H1 (cell line): ENCODE measurements around the gene CASKIN2. TPM values are rescaled to one million over a fixed set of nuclear protein-coding genes. Genes with fewer than 3 reads are reported as not detected.

Source experiments
- CTCF ChIA-PET: fragments of 300-600 bp; sonication (Branson Sonifier 250); formaldehyde crosslinking; loops from one replicate; lab custom pipeline; 2021; ENCODE audit not compliant: partially characterized antibody; lab: Charles Lee
- POLR2A ChIA-PET: fragments of 300-600 bp; sonication (Branson Sonifier 250); formaldehyde crosslinking; loops from one replicate; lab custom pipeline; 2021; ENCODE audit warnings: inconsistent platforms; ENCODE audit not compliant: partially characterized antibody; lab: Charles Lee
- DNase-seq, 2 experiments: peaks; one replicate each; pipeline versions ENCODE4 v3.0.0 to v3.0.0-alpha.2; 2010 to 2022; ENCODE audit warnings: low spot score in 2 of 2, low read depth in 1 of 2, mixed read lengths in 1 of 2
- FAIRE-seq: peaks from 2 replicates; lab custom pipeline; 2011; peaks lifted over from hg19 to GRCh38; lab: Jason Lieb, UNC
- H2AFZ ChIP-seq: 2 replicates; pipeline ENCODE4 v1.8.1; 2012; ENCODE audit warnings: low read length, inconsistent platforms
- H2AK5ac ChIP-seq: 2 replicates; pipeline ENCODE4 v1.6.1; 2013; ENCODE audit warnings: low read depth, low read length
- H2BK120ac ChIP-seq: replicated peaks from 2 replicates; pipeline ENCODE3; 2013; ENCODE audit warnings: low read depth, low read length, inconsistent platforms
- H2BK12ac ChIP-seq: 2 replicates; pipeline ENCODE4 v1.6.1; 2013; ENCODE audit warnings: low read depth, low read length
- H2BK15ac ChIP-seq: 2 replicates; pipeline ENCODE4 v1.6.1; 2013; ENCODE audit warnings: low read length
- H2BK20ac ChIP-seq: 2 replicates; pipeline ENCODE4 v1.6.1; 2013; ENCODE audit warnings: low read length
- H2BK5ac ChIP-seq: 2 replicates; pipeline ENCODE4 v1.6.1; 2013; ENCODE audit warnings: low read depth, low read length
- H3K14ac ChIP-seq: 2 replicates; pipeline ENCODE4 v1.6.1; 2013; ENCODE audit warnings: inconsistent platforms; ENCODE audit not compliant: insufficient read length
- H3K18ac ChIP-seq: 2 replicates; pipeline ENCODE4 v1.6.1; 2013; ENCODE audit warnings: low read length; ENCODE audit errors: extremely low read depth
- H3K23ac ChIP-seq: 2 replicates; pipeline ENCODE4 v1.6.1; 2013; ENCODE audit warnings: inconsistent platforms; ENCODE audit not compliant: insufficient read length
- H3K23me2 ChIP-seq: 2 replicates; pipeline ENCODE4 v1.6.1; 2013; ENCODE audit warnings: low read depth, low read length
- H3K27ac ChIP-seq: 2 replicates; pipeline ENCODE4 v1.6.1; 2011; ENCODE audit warnings: low read depth, low read length, inconsistent platforms
- H3K27me3 ChIP-seq, 4 experiments: replicated peaks in 1 of 4; 1 replicate in 1 of 4; 2 replicates in 3 of 4; pipeline versions ENCODE4 v1.6.1 to v1.8.1; 2011 to 2013; ENCODE audit warnings: low read length in 3 of 4, mild to moderate bottlenecking in 3 of 4, inconsistent platforms in 2 of 4, mixed read lengths in 2 of 4, moderate library complexity in 1 of 4; ENCODE audit not compliant: control insufficient read depth in 3 of 4, insufficient read depth in 3 of 4; ENCODE audit errors: extremely low read depth in 1 of 4
- H3K36me3 ChIP-seq, 4 experiments: 2 replicates each; pipeline versions ENCODE4 v1.6.1 to v1.8.1; 2011 to 2013; ENCODE audit warnings: mild to moderate bottlenecking in 4 of 4, low read length in 3 of 4, moderate library complexity in 2 of 4, control low read depth in 1 of 4, inconsistent platforms in 1 of 4; ENCODE audit not compliant: insufficient read depth in 4 of 4, control insufficient read depth in 2 of 4
- H3K4ac ChIP-seq: replicated peaks from 2 replicates; pipeline ENCODE3; 2013; ENCODE audit warnings: low read length, low read depth, mixed read lengths, inconsistent platforms; ENCODE audit not compliant: insufficient read length
- H3K4me1 ChIP-seq, 4 experiments: replicated peaks in 1 of 4; 1 replicate in 1 of 4; 2 replicates in 3 of 4; pipeline versions ENCODE4 v1.6.1 to v1.8.1; 2011 to 2013; ENCODE audit warnings: low read length in 3 of 4, inconsistent platforms in 2 of 4, mixed read lengths in 1 of 4; ENCODE audit not compliant: insufficient read depth in 4 of 4, control insufficient read depth in 3 of 4
- H3K4me2 ChIP-seq, 2 experiments: 2 replicates each; pipeline versions ENCODE4 v1.6.1 to v1.8.1; 2011 to 2013; ENCODE audit warnings: low read depth in 2 of 2, low read length in 2 of 2, control low read depth in 1 of 2, inconsistent platforms in 1 of 2, mild to moderate bottlenecking in 1 of 2; ENCODE audit not compliant: insufficient read depth in 1 of 2
- H3K4me3 ChIP-seq, 4 experiments: fragments of 200-600, 300-600 bp in 1 of 4; sonication (generic), shearing (Covaris generic), sonication (Bioruptor Twin) in 1 of 4; 2 replicates each; pipeline versions ENCODE4 v1.5.1 to v1.8.1; 2011 to 2016; ENCODE audit warnings: low read length in 4 of 4, low read depth in 3 of 4, control low read depth in 2 of 4, inconsistent platforms in 2 of 4, mild to moderate bottlenecking in 2 of 4, mixed read lengths in 1 of 4, moderate library complexity in 1 of 4; ENCODE audit not compliant: insufficient read depth in 2 of 4; ENCODE audit errors: extremely low read depth in 1 of 4
- H3K56ac ChIP-seq: replicated peaks from 2 replicates; pipeline ENCODE3; 2013; ENCODE audit warnings: low read depth, mild to moderate bottlenecking, mixed read lengths, low read length, inconsistent platforms; ENCODE audit not compliant: insufficient read length
- H3K79me1 ChIP-seq: 2 replicates; pipeline ENCODE4 v1.6.1; 2013; ENCODE audit warnings: low read depth, low read length, control low read depth
- H3K79me2 ChIP-seq, 2 experiments: 2 replicates each; pipeline versions ENCODE4 v1.6.1 to v1.8.1; 2012 to 2013; ENCODE audit warnings: low read length in 2 of 2, mild to moderate bottlenecking in 2 of 2, inconsistent platforms in 1 of 2; ENCODE audit not compliant: insufficient read depth in 2 of 2, control insufficient read depth in 1 of 2
- H3K9ac ChIP-seq, 4 experiments: replicated peaks in 1 of 4; 1 replicate in 1 of 4; 2 replicates in 3 of 4; pipeline versions ENCODE4 v1.6.1 to v1.8.1; 2011 to 2013; ENCODE audit warnings: low read depth in 3 of 4, low read length in 3 of 4, control low read depth in 2 of 4, mild to moderate bottlenecking in 2 of 4, moderate library complexity in 2 of 4, inconsistent platforms in 1 of 4; ENCODE audit errors: extremely low read depth in 1 of 4
- H3K9me3 ChIP-seq, 2 experiments: 2 replicates each; pipeline versions ENCODE4 v1.6.1 to v1.8.1; 2012 to 2013; ENCODE audit warnings: mild to moderate bottlenecking in 2 of 2, moderate library complexity in 2 of 2, control low read depth in 1 of 2, inconsistent platforms in 1 of 2, low read depth in 1 of 2, low read length in 1 of 2, mixed read lengths in 1 of 2; ENCODE audit not compliant: insufficient read depth in 2 of 2
- H4K20me1 ChIP-seq, 2 experiments: replicated peaks in 1 of 2; 2 replicates each; pipeline versions ENCODE3 to v1.8.1; 2011 to 2013; ENCODE audit warnings: inconsistent platforms in 2 of 2, low read length in 2 of 2, mild to moderate bottlenecking in 1 of 2; ENCODE audit not compliant: insufficient read depth in 2 of 2, control insufficient read depth in 1 of 2
- H4K5ac ChIP-seq: 2 replicates; pipeline ENCODE4 v1.6.1; 2013; ENCODE audit warnings: low read length, low read depth, mixed read lengths, inconsistent platforms; ENCODE audit not compliant: insufficient read length
- H4K8ac ChIP-seq: 2 replicates; pipeline ENCODE4 v1.8.0; 2013; ENCODE audit warnings: mild to moderate bottlenecking, moderate library complexity, low read length, inconsistent platforms; ENCODE audit not compliant: insufficient read depth; ENCODE audit errors: extremely low read depth
- H4K91ac ChIP-seq: replicated peaks from 2 replicates; pipeline ENCODE3; 2013; ENCODE audit warnings: low read length, mixed read lengths, inconsistent platforms; ENCODE audit not compliant: insufficient read length
- CHD1 ChIP-seq: IDR thresholded peaks from 2 replicates; pipeline ENCODE4 v1.6.1; 2012; ENCODE audit warnings: low read depth, low read length, improper control_type of control experiment
- FOSL1 ChIP-seq: IDR thresholded peaks from 2 replicates; pipeline ENCODE4 v1.6.1; 2011; ENCODE audit warnings: mild to moderate bottlenecking, low read depth, low read length, moderate library complexity; ENCODE audit not compliant: insufficient read depth
- GTF2F1 ChIP-seq: IDR thresholded peaks from 2 replicates; pipeline ENCODE4 v1.6.1; 2012; ENCODE audit warnings: low read depth, low read length, improper control_type of control experiment, borderline replicate concordance
- HDAC6 ChIP-seq: IDR thresholded peaks from one replicate; pipeline ENCODE4 v1.7.1; 2012; ENCODE audit warnings: low read depth, mild to moderate bottlenecking, inconsistent platforms, low read length, moderate library complexity
- JUN ChIP-seq: IDR thresholded peaks from 2 replicates; pipeline ENCODE4 v1.6.1; 2011; ENCODE audit warnings: low read depth, mild to moderate bottlenecking, improper control_type of control experiment, low read length
- POLR2AphosphoS5 ChIP-seq: IDR thresholded peaks from 2 replicates; pipeline ENCODE4 v1.6.1; 2011; ENCODE audit warnings: low read depth, low read length
- RAD21 ChIP-seq, 2 experiments: IDR thresholded peaks in 1 of 2; conservative IDR thresholded peaks in 1 of 2; 2 replicates each; pipeline ENCODE4 v1.6.1; 2011; ENCODE audit warnings: low read depth in 2 of 2, low read length in 2 of 2, improper control_type of control experiment in 1 of 2, inconsistent platforms in 1 of 2, mild to moderate bottlenecking in 1 of 2, moderate library complexity in 1 of 2
- USF2 ChIP-seq: IDR thresholded peaks from 2 replicates; pipeline ENCODE4 v1.6.1; 2011; ENCODE audit warnings: low read length, improper control_type of control experiment
- WGBS, 2 experiments: shearing (Covaris generic) in 1 of 2; methylation state at CpG; one replicate each; pipeline versions ENCODE4 v1.1.6 to v1.1.7; 2013 to 2015; ENCODE audit warnings: low lambda C conversion rate in 2 of 2, mixed read lengths in 2 of 2, inconsistent platforms in 1 of 2, low coverage in 1 of 2, missing lambda C conversion rate in 1 of 2; ENCODE audit not compliant: insufficient replicate concordance in 2 of 2, insufficient coverage in 1 of 2, insufficient read length in 1 of 2; ENCODE audit errors: extremely low coverage in 1 of 2, missing lambda C conversion rate in 1 of 2; 5-methylcytosine and 5-hydroxymethylcytosine counted together
- polyA plus RNA-seq, 7 experiments: library from polyadenylated mRNA; depleted of rRNA in 3 of 7; stranded (reverse) in 5 of 7; unstranded in 2 of 7; fragments of >200 nt in 5 of 7; fragments of 200-250 nt in 2 of 7; gene quantifications; 1 replicate in 5 of 7; 2 replicates in 1 of 7; 4 replicates in 1 of 7; pipeline versions ENCODE4 v1.2.1 to v1.2.3, GENCODE V29; 2011 to 2013; ENCODE audit warnings: missing spikeins in 2 of 7, mixed read lengths in 2 of 7
- total RNA-seq: library from RNA; stranded (reverse); fragmentation: NEBNext Ultra II Directional; extraction: Animal tissue kit (Norgen Biotek cat#: 25700); gene quantifications from 2 replicates; pipeline ENCODE4 v1.2.1, GENCODE V29; 2021

Gene CASKIN2
- total and polyA plus RNA-seq, 2 of the 8 experiments (the other 6 are each of a cell fraction or from before 2014, with no cell fraction given) = 6.7 to 32.3 TPM

GRCh38 chr17:75521290-75521689, 6.0 kb upstream of the CASKIN2 start:
- peaks cover 0 to 34% (median 8%) of the 10 kb centered on the region in 4 experiments; a peak in 6 of 8 replicates for H3K36me3 ChIP-seq
- H3K4me2 ChIP-seq = no peak overlapping the region
- no peaks in the 10 kb centered on the region for H3K79me1 ChIP-seq
- no peak overlapping the region for H2AK5ac ChIP-seq
- no peak overlapping the region for H4K91ac ChIP-seq
- ChIA-PET POLR2A (interaction anchor here (0.5 to 1.0 kb wide), 2 partner anchors 66 to 271 kb away, joined by 3 read pairs; partner anchors contain the start of gene TMEM94), CTCF (interaction anchor here (0.6 to 1.7 kb wide), 6 partner anchors 15 to 93 kb away, joined by 3 to 6 read pairs (median 3); no protein-coding TSS in a partner anchor)
- no peak for DNase-seq
- H2BK20ac ChIP-seq = no peak overlapping the region
- no peak overlapping the region for H2AFZ ChIP-seq
- no peak overlapping the region for H3K27ac ChIP-seq
- H3K79me2 ChIP-seq = no peaks in the 10 kb centered on the region
- H4K20me1 ChIP-seq = peaks cover 2 to 24% of the 10 kb centered on the region in 2 experiments
- H2BK120ac ChIP-seq = no peak overlapping the region
- H3K23ac ChIP-seq = no peak overlapping the region
- no peak overlapping the region for H4K5ac ChIP-seq
- H2BK15ac ChIP-seq = no peak overlapping the region
- no peaks in the 10 kb centered on the region for H3K9me3 ChIP-seq
- no peak overlapping the region for H3K14ac ChIP-seq
- H4K8ac ChIP-seq = no peak overlapping the region
- H3K56ac ChIP-seq = no peak overlapping the region
- H3K18ac ChIP-seq = no peak overlapping the region
- peaks cover 0 to 13% (median 7%) of the 10 kb centered on the region in 4 experiments; a peak in 6 of 7 replicates for H3K4me1 ChIP-seq
- H3K23me2 ChIP-seq = peaks cover 13% of the 10 kb centered on the region
- H3K27me3 ChIP-seq = no peaks in the 10 kb centered on the region; a peak in 1 of 7 replicates
- no peak overlapping the region for H2BK12ac ChIP-seq
- no peak overlapping the region for H3K4me3 ChIP-seq
- H2BK5ac ChIP-seq = no peak overlapping the region
- H3K9ac ChIP-seq = no peak overlapping the region
- H3K4ac ChIP-seq = no peak overlapping the region
- 92% methylated on average over 8 of the region's 8 CpGs; no CpG with 5 or more reads in 1 of the 2 experiments for WGBS, 2 experiments
- TF ChIP-seq POLR2AphosphoS5 = no peak
- no peak for TF ChIP-seq FOSL1
- TF ChIP-seq RAD21 (IDR thresholded peaks at IDR 0.05 in 1 of 2, conservative IDR thresholded peaks at IDR 0.05 in 1 of 2; ENCODE audit: low read depth in 2 of 2, low read length in 2 of 2) = no peak
- TF ChIP-seq GTF2F1 = no peak
- no peak for TF ChIP-seq HDAC6
- no peak for TF ChIP-seq USF2
- no peak for TF ChIP-seq CHD1
- no peak for TF ChIP-seq JUN
- no peak for FAIRE-seq
